Measurements from ENCODE around the gene CAMK2N2.
A peak's percentile ranks its signal among the peaks of the same experiment; 100 is the strongest.

The CAMK2N2 gene

GRCh38 chr3:184230603-184231528 is 30.5 kb downstream of the CAMK2N2 start:
- in situ Hi-C loops (cut with HindIII; ENCODE audit: low pct_ligation_motif_present, low pct_unique_long_range_greater_than_20kb, low sequenced_read_pairs), result no loop called here

GRCh38 chr3:184230081-184230602 is 31.2 kb downstream of the CAMK2N2 start:
- no peak for DNase-seq
- in situ Hi-C loops (cut with HindIII; ENCODE audit: low pct_ligation_motif_present, low pct_unique_long_range_greater_than_20kb, low sequenced_read_pairs), result no loop called here

More at GRCh38 chr3:184230603-184231528, 30.5 kb downstream of the CAMK2N2 start:
- DNase-seq, result no peak

- DNase-seq, result peak; percentile 74
- in situ Hi-C loops (cut with HindIII; ENCODE audit: low pct_ligation_motif_present, low pct_unique_long_range_greater_than_20kb, low sequenced_read_pairs), result no loop called here
Observed at GRCh38 chr3:184229394-184230080, 31.8 kb downstream of the CAMK2N2 start, which contains the start of gene VWA5B2. Gene VWA5B2 (plus strand): TSS chr3:184229585. CDS start chr3:184230529, 944 bp downstream.

GRCh38 chr3:184228376-184229137 is 32.8 kb downstream of the CAMK2N2 start:
- in situ Hi-C loops (cut with HindIII; ENCODE audit: low pct_ligation_motif_present, low pct_unique_long_range_greater_than_20kb, low sequenced_read_pairs), result no loop called here
- no peak for DNase-seq

- peak; percentile 36 for DNase-seq
- in situ Hi-C loops (cut with HindIII; ENCODE audit: low pct_ligation_motif_present, low pct_unique_long_range_greater_than_20kb, low sequenced_read_pairs), result no loop called here
Observed at GRCh38 chr3:184227481-184227935, 33.8 kb downstream of the CAMK2N2 start.

GRCh38 chr3:184223946-184224345 is 37.4 kb downstream of the CAMK2N2 start:
- no peak for DNase-seq
- in situ Hi-C loops (cut with HindIII; ENCODE audit: low pct_ligation_motif_present, low pct_unique_long_range_greater_than_20kb, low sequenced_read_pairs), result no loop called here

GRCh38 chr3:184222521-184222920 is 38.8 kb downstream of the CAMK2N2 start:
- in situ Hi-C loops (cut with HindIII; ENCODE audit: low pct_ligation_motif_present, low pct_unique_long_range_greater_than_20kb, low sequenced_read_pairs), result no loop called here
- no peak for DNase-seq

GRCh38 chr3:184218814-184219213 is 42.5 kb downstream of the CAMK2N2 start:
- in situ Hi-C loops (cut with HindIII; ENCODE audit: low pct_ligation_motif_present, low pct_unique_long_range_greater_than_20kb, low sequenced_read_pairs), result no loop called here
- no peak for DNase-seq

- DNase-seq, result no peak
- in situ Hi-C loops (cut with HindIII; ENCODE audit: low pct_ligation_motif_present, low pct_unique_long_range_greater_than_20kb, low sequenced_read_pairs), result no loop called here
Observed at GRCh38 chr3:184211718-184212117, 49.6 kb downstream of the CAMK2N2 start.

- DNase-seq, result no peak
- in situ Hi-C loops (cut with HindIII; ENCODE audit: low pct_ligation_motif_present, low pct_unique_long_range_greater_than_20kb, low sequenced_read_pairs), result no loop called here
Observed at GRCh38 chr3:184211297-184211696, 50.1 kb downstream of the CAMK2N2 start.

Data from ACHN (cell line).